GM23338 (cell line): ENCODE data around the gene GAB2. TPM values are rescaled to one million over a fixed set of nuclear protein-coding genes. Genes with fewer than 3 reads are reported as not detected.

Source experiments
- ATAC-seq: fragments of 200-7000 bp; cut with Tn5 transposase; 3 replicates; pipeline ENCODE4 v1.9.1; 2020
- DNase-seq: peaks from one replicate; pipeline ENCODE4 v3.0.0-alpha.2; 2015; ENCODE audit warnings: low spot score
- H2AFZ ChIP-seq: fragments of 200-600 bp; sonication (generic); 2 replicates; pipeline ENCODE4 v1.8.0; 2016; ENCODE audit warnings: antibody characterized with exemption, mild to moderate bottlenecking, moderate library complexity
- H3F3A ChIP-seq: fragments of 200-600 bp; sonication (generic); replicated peaks from 2 replicates; pipeline ENCODE4 v1.8.0; 2017; ENCODE audit warnings: antibody characterized with exemption, mixed run types, low read depth
- H3K27ac ChIP-seq: fragments of 200-600 bp; sonication (generic); 2 replicates; pipeline ENCODE4 v1.6.1; 2016; ENCODE audit warnings: low read depth
- H3K27me3 ChIP-seq: fragments of 200-600 bp; sonication (generic); 2 replicates; pipeline ENCODE4 v1.8.0; 2016; ENCODE audit warnings: mild to moderate bottlenecking, mixed run types, moderate library complexity; ENCODE audit not compliant: insufficient read depth
- H3K36me3 ChIP-seq: fragments of 200-600 bp; sonication (generic); 2 replicates; pipeline ENCODE4 v1.8.0; 2016; ENCODE audit warnings: mild to moderate bottlenecking; ENCODE audit not compliant: insufficient read depth
- H3K4me1 ChIP-seq: fragments of 200-600 bp; sonication (generic); 2 replicates; pipeline ENCODE4 v1.8.0; 2016; ENCODE audit warnings: mild to moderate bottlenecking, moderate library complexity; ENCODE audit not compliant: insufficient read depth
- H3K4me2 ChIP-seq: fragments of 200-600 bp; sonication (generic); 2 replicates; pipeline ENCODE4 v1.7.1; 2017; ENCODE audit warnings: mixed run types
- H3K4me3 ChIP-seq: fragments of 200-600 bp; sonication (generic); 2 replicates; pipeline ENCODE4 v1.6.1; 2016; ENCODE audit warnings: mixed run types
- H3K79me2 ChIP-seq: fragments of 200-600 bp; sonication (generic); replicated peaks from 2 replicates; pipeline ENCODE4 v1.8.0; 2017; ENCODE audit warnings: mild to moderate bottlenecking; ENCODE audit not compliant: insufficient read depth
- H3K9me2 ChIP-seq: fragments of 200-600 bp; sonication (generic); 2 replicates; pipeline ENCODE4 v1.8.0; 2017; ENCODE audit not compliant: insufficient read depth
- H4K20me1 ChIP-seq: fragments of 200-600 bp; sonication (generic); replicated peaks from 2 replicates; pipeline ENCODE4 v1.8.0; 2017; ENCODE audit warnings: mild to moderate bottlenecking; ENCODE audit not compliant: insufficient read depth
- H3K27ac Mint-ChIP-seq: 2 replicates; pipeline ENCODE4 v1.8.0; 2020; ENCODE audit warnings: inconsistent platforms, mild to moderate bottlenecking, moderate library complexity, mixed read lengths
- H3K27me3 Mint-ChIP-seq: 3 replicates; pipeline ENCODE4 v1.8.0; 2022; ENCODE audit warnings: low read depth, mild to moderate bottlenecking, moderate library complexity, mixed read lengths, inconsistent platforms; ENCODE audit not compliant: insufficient read depth, poor library complexity
- H3K36me3 Mint-ChIP-seq: 3 replicates; pipeline ENCODE4 v1.8.0; 2021; ENCODE audit warnings: low read depth, mild to moderate bottlenecking, inconsistent platforms, moderate library complexity, mixed read lengths
- H3K4me1 Mint-ChIP-seq: 3 replicates; pipeline ENCODE4 v1.8.0; 2020; ENCODE audit warnings: mild to moderate bottlenecking, inconsistent platforms, mixed read lengths
- H3K4me3 Mint-ChIP-seq: 3 replicates; pipeline ENCODE4 v1.8.0; 2021; ENCODE audit warnings: moderate library complexity, mild to moderate bottlenecking, inconsistent platforms, mixed read lengths
- H3K9me3 Mint-ChIP-seq: 3 replicates; pipeline ENCODE4 v1.8.0; 2020; ENCODE audit warnings: moderate library complexity, mild to moderate bottlenecking, inconsistent platforms, mixed read lengths
- EZH2 ChIP-seq: fragments of 200-600 bp; sonication (generic); IDR thresholded peaks from one replicate; pipeline ENCODE4 v1.8.0; 2017; ENCODE audit warnings: antibody characterized with exemption, mild to moderate bottlenecking, low read depth; ENCODE audit not compliant: unreplicated experiment
- EZH2phosphoT487 ChIP-seq: fragments of 200-600 bp; sonication (generic); IDR thresholded peaks from one replicate; pipeline ENCODE4 v1.8.1; 2018; ENCODE audit warnings: antibody characterized with exemption; ENCODE audit not compliant: unreplicated experiment
- JUNB ChIP-seq: IDR thresholded peaks from one replicate; pipeline ENCODE4 v1.6.1; 2016; ENCODE audit warnings: antibody characterized with exemption; ENCODE audit not compliant: unreplicated experiment
- NANOG ChIP-seq: IDR thresholded peaks from 2 replicates; pipeline ENCODE4 v1.6.1; 2016; ENCODE audit warnings: antibody characterized with exemption, borderline replicate concordance
- POLR2AphosphoS5 ChIP-seq: IDR thresholded peaks from 2 replicates; pipeline ENCODE4 v1.6.1; 2016; ENCODE audit warnings: antibody characterized with exemption, low read depth
- STAT1 ChIP-seq: IDR thresholded peaks from one replicate; pipeline ENCODE4 v1.6.1; 2016; ENCODE audit warnings: antibody characterized with exemption; ENCODE audit not compliant: unreplicated experiment
- ZNF114 ChIP-seq: fragments of 250-450 bp; sonication (Bioruptor Pico); IDR thresholded peaks from 2 replicates; pipeline ENCODE4 v1.5.0; 2020; ENCODE audit warnings: mild to moderate bottlenecking, moderate library complexity
- polyA plus RNA-seq: library from polyadenylated mRNA; unstranded; fragments of >200 nt; fragmentation: Nextera tagmentation; extraction: Ambion mirVana; gene quantifications from 2 replicates; pipeline ENCODE4 v1.2.1, GENCODE V29; 2016
- total RNA-seq: library from RNA; depleted of rRNA; stranded (reverse); fragments of >200 nt; shearing (Covaris generic); gene quantifications from 2 replicates; pipeline ENCODE4 v1.2.3, GENCODE V29; 2014
- TF ChIP-seq, protein P1 (sequence below): fragments of 250-450 bp; sonication (Bioruptor Pico); IDR thresholded peaks from 2 replicates; pipeline ENCODE4 v1.5.0; 2020; ENCODE audit warnings: mild to moderate bottlenecking, moderate library complexity
- TF ChIP-seq, protein P2 (sequence below): IDR thresholded peaks from 2 replicates; pipeline ENCODE4 v1.6.1; 2016; ENCODE audit warnings: antibody characterized with exemption
- TF ChIP-seq, protein P3 (sequence below), 2 experiments: fragments of 200-600 bp in 1 of 2; sonication (generic) in 1 of 2; conservative IDR thresholded peaks; 2 replicates each; pipeline versions ENCODE4 v1.5.1 to v1.6.1; 2016 to 2017; ENCODE audit warnings: antibody characterized with exemption in 2 of 2, low read depth in 2 of 2, mild to moderate bottlenecking in 2 of 2, moderate library complexity in 1 of 2

GAB2 gene
- total and polyA plus RNA-seq, 2 experiments from 2014 or later, result 2.0 to 10.8 TPM

DNA sequence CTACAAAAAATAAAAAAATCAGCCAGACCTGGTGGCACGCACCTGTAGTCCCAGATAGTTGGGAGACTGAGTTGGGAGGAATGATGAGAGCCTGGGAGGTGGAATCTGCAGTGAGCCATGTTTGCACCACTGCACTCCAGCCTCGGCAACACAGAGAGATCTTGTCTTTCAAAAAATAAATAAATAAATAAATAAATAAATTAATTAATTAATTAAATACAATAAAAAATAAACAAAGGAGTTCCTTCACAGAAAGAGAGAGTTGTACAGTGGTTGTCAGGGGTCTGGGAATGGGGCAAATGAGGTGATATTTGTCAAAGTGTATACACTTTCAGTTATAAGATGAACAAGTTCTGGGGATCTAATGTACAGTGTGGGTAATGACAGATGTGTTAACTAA is 49.8 kb upstream of the GAB2 start (continued):
- TF ChIP-seq, protein P1, sequence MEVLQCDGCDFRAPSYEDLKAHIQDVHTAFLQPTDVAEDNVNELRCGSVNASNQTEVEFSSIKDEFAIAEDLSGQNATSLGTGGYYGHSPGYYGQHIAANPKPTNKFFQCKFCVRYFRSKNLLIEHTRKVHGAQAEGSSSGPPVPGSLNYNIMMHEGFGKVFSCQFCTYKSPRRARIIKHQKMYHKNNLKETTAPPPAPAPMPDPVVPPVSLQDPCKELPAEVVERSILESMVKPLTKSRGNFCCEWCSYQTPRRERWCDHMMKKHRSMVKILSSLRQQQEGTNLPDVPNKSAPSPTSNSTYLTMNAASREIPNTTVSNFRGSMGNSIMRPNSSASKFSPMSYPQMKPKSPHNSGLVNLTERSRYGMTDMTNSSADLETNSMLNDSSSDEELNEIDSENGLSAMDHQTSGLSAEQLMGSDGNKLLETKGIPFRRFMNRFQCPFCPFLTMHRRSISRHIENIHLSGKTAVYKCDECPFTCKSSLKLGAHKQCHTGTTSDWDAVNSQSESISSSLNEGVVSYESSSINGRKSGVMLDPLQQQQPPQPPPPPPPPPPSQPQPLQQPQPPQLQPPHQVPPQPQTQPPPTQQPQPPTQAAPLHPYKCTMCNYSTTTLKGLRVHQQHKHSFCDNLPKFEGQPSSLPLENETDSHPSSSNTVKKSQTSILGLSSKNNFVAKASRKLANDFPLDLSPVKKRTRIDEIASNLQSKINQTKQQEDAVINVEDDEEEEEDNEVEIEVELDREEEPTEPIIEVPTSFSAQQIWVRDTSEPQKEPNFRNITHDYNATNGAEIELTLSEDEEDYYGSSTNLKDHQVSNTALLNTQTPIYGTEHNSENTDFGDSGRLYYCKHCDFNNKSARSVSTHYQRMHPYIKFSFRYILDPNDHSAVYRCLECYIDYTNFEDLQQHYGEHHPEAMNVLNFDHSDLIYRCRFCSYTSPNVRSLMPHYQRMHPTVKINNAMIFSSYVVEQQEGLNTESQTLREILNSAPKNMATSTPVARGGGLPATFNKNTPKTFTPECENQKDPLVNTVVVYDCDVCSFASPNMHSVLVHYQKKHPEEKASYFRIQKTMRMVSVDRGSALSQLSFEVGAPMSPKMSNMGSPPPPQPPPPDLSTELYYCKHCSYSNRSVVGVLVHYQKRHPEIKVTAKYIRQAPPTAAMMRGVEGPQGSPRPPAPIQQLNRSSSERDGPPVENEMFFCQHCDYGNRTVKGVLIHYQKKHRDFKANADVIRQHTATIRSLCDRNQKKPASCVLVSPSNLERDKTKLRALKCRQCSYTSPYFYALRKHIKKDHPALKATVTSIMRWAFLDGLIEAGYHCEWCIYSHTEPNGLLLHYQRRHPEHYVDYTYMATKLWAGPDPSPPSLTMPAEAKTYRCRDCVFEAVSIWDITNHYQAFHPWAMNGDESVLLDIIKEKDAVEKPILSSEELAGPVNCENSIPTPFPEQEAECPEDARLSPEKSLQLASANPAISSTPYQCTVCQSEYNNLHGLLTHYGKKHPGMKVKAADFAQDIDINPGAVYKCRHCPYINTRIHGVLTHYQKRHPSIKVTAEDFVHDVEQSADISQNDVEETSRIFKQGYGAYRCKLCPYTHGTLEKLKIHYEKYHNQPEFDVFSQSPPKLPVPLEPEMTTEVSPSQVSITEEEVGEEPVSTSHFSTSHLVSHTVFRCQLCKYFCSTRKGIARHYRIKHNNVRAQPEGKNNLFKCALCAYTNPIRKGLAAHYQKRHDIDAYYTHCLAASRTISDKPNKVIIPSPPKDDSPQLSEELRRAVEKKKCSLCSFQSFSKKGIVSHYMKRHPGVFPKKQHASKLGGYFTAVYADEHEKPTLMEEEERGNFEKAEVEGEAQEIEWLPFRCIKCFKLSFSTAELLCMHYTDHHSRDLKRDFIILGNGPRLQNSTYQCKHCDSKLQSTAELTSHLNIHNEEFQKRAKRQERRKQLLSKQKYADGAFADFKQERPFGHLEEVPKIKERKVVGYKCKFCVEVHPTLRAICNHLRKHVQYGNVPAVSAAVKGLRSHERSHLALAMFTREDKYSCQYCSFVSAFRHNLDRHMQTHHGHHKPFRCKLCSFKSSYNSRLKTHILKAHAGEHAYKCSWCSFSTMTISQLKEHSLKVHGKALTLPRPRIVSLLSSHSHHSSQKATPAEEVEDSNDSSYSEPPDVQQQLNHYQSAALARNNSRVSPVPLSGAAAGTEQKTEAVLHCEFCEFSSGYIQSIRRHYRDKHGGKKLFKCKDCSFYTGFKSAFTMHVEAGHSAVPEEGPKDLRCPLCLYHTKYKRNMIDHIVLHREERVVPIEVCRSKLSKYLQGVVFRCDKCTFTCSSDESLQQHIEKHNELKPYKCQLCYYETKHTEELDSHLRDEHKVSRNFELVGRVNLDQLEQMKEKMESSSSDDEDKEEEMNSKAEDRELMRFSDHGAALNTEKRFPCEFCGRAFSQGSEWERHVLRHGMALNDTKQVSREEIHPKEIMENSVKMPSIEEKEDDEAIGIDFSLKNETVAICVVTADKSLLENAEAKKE (CRISPR knock-in tag), result no peak
- TF ChIP-seq JUNB, result no peak
- no peak for TF ChIP-seq EZH2
- no peak for TF ChIP-seq NANOG
- no peak for TF ChIP-seq POLR2AphosphoS5
- TF ChIP-seq ZNF114 (CRISPR knock-in tag), result no peak
- TF ChIP-seq, protein P2, sequence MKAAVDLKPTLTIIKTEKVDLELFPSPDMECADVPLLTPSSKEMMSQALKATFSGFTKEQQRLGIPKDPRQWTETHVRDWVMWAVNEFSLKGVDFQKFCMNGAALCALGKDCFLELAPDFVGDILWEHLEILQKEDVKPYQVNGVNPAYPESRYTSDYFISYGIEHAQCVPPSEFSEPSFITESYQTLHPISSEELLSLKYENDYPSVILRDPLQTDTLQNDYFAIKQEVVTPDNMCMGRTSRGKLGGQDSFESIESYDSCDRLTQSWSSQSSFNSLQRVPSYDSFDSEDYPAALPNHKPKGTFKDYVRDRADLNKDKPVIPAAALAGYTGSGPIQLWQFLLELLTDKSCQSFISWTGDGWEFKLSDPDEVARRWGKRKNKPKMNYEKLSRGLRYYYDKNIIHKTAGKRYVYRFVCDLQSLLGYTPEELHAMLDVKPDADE, result no peak
- TF ChIP-seq EZH2phosphoT487, result no peak

DNA sequence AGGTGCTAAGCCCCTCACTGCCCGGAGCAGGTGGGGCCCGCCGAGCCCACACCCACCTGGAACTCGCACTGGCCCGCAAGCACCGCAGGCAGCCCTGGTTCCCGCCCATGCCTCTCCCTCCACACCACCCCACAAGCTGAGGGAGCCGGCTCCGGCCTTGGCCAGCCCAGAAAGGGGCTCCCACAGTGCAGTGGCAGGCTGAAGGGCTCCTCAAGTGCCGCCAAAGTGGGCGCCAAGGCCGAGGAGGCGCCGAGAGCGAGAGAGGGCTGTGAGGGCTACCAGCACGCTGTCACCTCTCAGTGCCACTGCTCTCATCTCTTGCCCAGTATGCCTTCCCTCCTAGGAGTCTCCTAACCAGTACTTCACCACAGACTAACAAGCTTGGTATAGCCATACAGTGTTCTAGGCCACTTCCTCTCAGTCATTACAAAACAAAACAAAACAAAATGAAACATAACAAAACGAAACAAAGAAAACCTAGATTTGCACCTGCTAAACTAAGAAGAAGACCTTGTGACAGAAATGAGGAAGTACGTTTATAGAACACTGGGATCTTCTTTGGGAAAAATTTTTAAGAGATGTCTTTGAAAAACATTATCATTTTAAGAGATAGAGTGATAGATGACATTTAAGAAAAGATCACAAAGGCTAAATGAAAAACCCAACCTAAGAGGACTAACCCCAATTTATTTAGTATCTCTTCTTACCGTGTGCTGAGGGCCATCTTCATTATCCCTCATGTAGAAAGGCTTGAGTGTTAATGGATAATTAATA is 47.7 kb upstream of the GAB2 start:
- H3K27ac Mint-ChIP-seq, result no peak overlapping the region
- Histone ChIP-seq H3K27me3 (no peaks in the 10 kb centered on the region), H4K20me1 (no peaks in the 10 kb centered on the region), H3K4me1 (no peaks in the 10 kb centered on the region), H3K27ac (no peak overlapping the region), H3K9me2 (0 out of 2 replicates have a peak, but pooled peaks cover 1% of the 10 kb centered on the region), H2AFZ (no peak overlapping the region), H3K36me3 (peaks cover 21% of the 10 kb centered on the region), H3K4me3 (no peak overlapping the region), H3K4me2 (no peak overlapping the region), H3F3A (no peaks in the 10 kb centered on the region), H3K79me2 (no peaks in the 10 kb centered on the region; the same call in 1 of the 2 replicates)
- DNase-seq (no peak), ATAC-seq (no peak)
- peaks cover 4% of the 10 kb centered on the region for H3K27me3 Mint-ChIP-seq
- peaks cover 49% of the 10 kb centered on the region for H3K36me3 Mint-ChIP-seq
- H3K4me1 Mint-ChIP-seq, result peaks cover 5% of the 10 kb centered on the region; the same call in 2 of the 3 replicates
- H3K4me3 Mint-ChIP-seq, result no peak overlapping the region
- H3K9me3 Mint-ChIP-seq, result peaks cover 6% of the 10 kb centered on the region; the same call in 2 of the 3 replicates
- TF ChIP-seq, protein P2, result no peak
- TF ChIP-seq STAT1, result no peak
- TF ChIP-seq EZH2, result no peak
- no peak for TF ChIP-seq ZNF114 (CRISPR knock-in tag)
- TF ChIP-seq, protein P3, sequence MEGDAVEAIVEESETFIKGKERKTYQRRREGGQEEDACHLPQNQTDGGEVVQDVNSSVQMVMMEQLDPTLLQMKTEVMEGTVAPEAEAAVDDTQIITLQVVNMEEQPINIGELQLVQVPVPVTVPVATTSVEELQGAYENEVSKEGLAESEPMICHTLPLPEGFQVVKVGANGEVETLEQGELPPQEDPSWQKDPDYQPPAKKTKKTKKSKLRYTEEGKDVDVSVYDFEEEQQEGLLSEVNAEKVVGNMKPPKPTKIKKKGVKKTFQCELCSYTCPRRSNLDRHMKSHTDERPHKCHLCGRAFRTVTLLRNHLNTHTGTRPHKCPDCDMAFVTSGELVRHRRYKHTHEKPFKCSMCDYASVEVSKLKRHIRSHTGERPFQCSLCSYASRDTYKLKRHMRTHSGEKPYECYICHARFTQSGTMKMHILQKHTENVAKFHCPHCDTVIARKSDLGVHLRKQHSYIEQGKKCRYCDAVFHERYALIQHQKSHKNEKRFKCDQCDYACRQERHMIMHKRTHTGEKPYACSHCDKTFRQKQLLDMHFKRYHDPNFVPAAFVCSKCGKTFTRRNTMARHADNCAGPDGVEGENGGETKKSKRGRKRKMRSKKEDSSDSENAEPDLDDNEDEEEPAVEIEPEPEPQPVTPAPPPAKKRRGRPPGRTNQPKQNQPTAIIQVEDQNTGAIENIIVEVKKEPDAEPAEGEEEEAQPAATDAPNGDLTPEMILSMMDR (conservative IDR thresholded peaks at IDR 0.05; ENCODE audit: low read depth in 2 of 2), result no peak
- TF ChIP-seq JUNB, result no peak
- TF ChIP-seq POLR2AphosphoS5, result no peak
